Fibroblast of lung (primary cell): Measurements from ENCODE around the gene MBNL2.

ENCODE experiments used
- EZH2 ChIP-seq: IDR thresholded peaks from 2 replicates; pipeline ENCODE4 v1.5.1; 2012; ENCODE audit warnings: low read length, control low read depth, mild to moderate bottlenecking; ENCODE audit errors: missing control alignments
- TF ChIP-seq, protein P1 (sequence below), 2 donors: IDR thresholded peaks in 1 of 2; conservative IDR thresholded peaks in 1 of 2; 1 replicate in 1 of 2; 2 replicates in 1 of 2; pipeline ENCODE4 v1.5.1; 2011 to 2012; ENCODE audit warnings: low read length in 2 of 2, control low read depth in 1 of 2, inconsistent platforms in 1 of 2, low read depth in 1 of 2, mild to moderate bottlenecking in 1 of 2

DNA sequence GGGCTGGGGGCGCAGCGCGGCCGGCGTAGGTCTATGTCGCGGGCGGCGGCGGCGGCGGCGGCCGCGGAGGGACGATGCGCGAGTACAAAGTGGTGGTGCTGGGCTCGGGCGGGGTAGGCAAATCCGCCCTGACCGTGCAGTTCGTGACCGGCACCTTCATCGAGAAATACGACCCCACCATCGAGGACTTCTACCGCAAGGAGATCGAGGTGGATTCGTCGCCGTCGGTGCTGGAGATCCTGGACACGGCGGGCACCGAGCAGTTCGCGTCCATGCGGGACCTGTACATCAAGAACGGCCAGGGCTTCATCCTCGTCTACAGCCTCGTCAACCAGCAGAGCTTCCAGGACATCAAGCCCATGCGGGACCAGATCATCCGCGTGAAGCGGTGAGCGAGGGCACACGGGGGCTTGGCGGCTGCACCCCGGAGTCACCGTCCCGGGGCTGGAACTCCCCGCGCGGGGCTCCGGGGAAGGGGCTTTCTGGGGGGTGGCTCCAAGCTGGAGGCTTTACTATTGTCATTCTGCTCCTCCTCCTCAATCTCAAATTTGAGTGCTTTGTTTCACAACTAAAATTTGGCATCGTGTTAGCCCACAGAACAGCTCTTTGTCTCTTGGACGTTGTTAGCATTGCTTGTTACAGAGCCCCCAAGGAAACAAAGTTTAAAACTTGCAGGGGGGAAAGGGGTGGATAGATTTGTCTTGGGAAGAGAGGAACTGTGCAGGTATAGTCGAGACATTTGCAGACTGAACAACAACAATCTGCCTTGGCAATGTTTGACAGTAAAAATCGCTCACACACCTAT lies 212.5 kb downstream of the MBNL2 start:
- TF ChIP-seq EZH2, result no peak
- TF ChIP-seq, protein P1, sequence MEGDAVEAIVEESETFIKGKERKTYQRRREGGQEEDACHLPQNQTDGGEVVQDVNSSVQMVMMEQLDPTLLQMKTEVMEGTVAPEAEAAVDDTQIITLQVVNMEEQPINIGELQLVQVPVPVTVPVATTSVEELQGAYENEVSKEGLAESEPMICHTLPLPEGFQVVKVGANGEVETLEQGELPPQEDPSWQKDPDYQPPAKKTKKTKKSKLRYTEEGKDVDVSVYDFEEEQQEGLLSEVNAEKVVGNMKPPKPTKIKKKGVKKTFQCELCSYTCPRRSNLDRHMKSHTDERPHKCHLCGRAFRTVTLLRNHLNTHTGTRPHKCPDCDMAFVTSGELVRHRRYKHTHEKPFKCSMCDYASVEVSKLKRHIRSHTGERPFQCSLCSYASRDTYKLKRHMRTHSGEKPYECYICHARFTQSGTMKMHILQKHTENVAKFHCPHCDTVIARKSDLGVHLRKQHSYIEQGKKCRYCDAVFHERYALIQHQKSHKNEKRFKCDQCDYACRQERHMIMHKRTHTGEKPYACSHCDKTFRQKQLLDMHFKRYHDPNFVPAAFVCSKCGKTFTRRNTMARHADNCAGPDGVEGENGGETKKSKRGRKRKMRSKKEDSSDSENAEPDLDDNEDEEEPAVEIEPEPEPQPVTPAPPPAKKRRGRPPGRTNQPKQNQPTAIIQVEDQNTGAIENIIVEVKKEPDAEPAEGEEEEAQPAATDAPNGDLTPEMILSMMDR (conservative IDR thresholded peaks at IDR 0.05 in 1 of 2, IDR thresholded peaks at IDR 0.05 in 1 of 2; ENCODE audit: low read depth in 1 of 2, low read length in 2 of 2), result no peak
